BE2C (cell line): ENCODE results near the gene SIRT7.
"Not testable (repeated sequence)": the region's sequence is repeated elsewhere in the genome, so short reads cannot be mapped to it uniquely, and the experiment has no call there.

ENCODE experiments used
- DNase-seq: peaks from one replicate; pipeline ENCODE4 v3.0.0-alpha.2; 2020
- H3K27me3 ChIP-seq: fragments of 250-450 bp; sonication (Bioruptor Pico); 2 replicates; pipeline ENCODE4 v1.5.1; 2020; ENCODE audit warnings: mild to moderate bottlenecking
- H3K36me3 ChIP-seq: fragments of 250-450 bp; sonication (Bioruptor Pico); 2 replicates; pipeline ENCODE4 v1.5.1; 2020; ENCODE audit warnings: mild to moderate bottlenecking
- H3K4me1 ChIP-seq: fragments of 250-450 bp; sonication (Bioruptor Pico); 2 replicates; pipeline ENCODE4 v1.5.1; 2020
- H3K4me3 ChIP-seq: 2 replicates; pipeline ENCODE4 v1.5.1; 2011; ENCODE audit warnings: low read depth, low read length
- H3K9me3 ChIP-seq: fragments of 250-450 bp; sonication (Bioruptor Pico); 2 replicates; pipeline ENCODE4 v1.5.1; 2020
- CTCF ChIP-seq: IDR thresholded peaks from 2 replicates; pipeline ENCODE4 v1.5.1; 2012; ENCODE audit warnings: mild to moderate bottlenecking, low read depth, low read length

Gene SIRT7

GRCh38 chr17:81957691-81958432 lies 39.9 kb upstream of the SIRT7 start:
- Histone ChIP-seq H3K27me3 (peaks cover 22% of the 10 kb centered on the region), H3K36me3 (no peaks in the 10 kb centered on the region), H3K4me1 (peaks cover 7% of the 10 kb centered on the region)

DNA sequence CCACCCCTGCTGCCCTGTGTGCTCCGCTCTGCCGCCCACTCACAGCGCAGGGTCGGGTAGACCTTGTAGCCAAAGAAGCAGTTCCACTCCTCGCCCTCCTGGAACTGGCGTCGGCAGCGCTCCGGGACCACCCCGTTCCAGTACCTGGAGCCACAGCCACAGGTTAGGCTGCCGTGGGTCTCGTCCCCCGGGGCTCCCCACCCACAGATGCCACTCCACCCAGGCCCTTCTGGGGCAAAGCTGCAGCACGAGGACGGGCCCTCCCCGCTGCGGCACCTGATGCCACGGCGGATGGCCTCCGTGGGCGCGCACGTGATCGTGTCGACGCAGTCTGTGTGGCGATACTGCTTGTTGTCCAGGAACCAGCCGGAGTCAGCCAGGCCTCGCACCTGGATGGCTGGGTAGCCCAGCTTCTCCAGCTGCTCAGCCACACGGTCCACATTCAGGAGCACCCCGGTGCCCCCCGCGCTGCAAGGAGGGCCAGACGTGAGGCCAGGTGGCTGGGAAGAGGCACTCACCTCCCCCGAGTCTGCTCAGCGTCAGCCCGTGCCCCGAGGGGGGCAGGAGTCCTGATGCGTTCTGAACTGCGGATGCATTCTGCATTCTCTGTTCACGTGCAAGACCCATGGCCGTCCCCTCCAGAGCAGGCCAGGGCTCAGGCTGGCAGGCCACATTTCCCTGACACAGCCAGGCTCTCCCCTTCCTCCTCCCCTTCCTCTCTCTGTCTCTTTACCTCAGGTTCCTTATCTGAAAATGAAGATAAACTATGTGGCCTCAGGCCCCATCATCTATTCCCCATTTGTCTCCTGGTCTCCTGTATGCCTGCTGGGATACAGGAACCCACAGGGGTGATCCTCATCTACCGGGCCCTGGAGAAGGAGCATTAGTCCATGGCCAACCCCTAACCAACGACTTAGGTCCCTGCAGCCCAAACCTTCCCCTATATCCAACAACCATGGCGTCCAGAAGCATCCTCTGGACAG lies 38.9 kb upstream of the SIRT7 start:
- no peak overlapping the region for H3K4me3 ChIP-seq
- H3K27me3 ChIP-seq = peaks cover 22% of the 10 kb centered on the region
- H3K9me3 ChIP-seq = no peaks in the 10 kb centered on the region
- TF ChIP-seq CTCF = no peak
- H3K36me3 ChIP-seq = no peaks in the 10 kb centered on the region
- no peak for DNase-seq
- peaks cover 7% of the 10 kb centered on the region for H3K4me1 ChIP-seq

More at GRCh38 chr17:81957691-81958432, 39.9 kb upstream of the SIRT7 start:
- Histone ChIP-seq H3K9me3 (no peaks in the 10 kb centered on the region), H3K4me3 (no peak overlapping the region)
- no peak for TF ChIP-seq CTCF
- DNase-seq = no peak

DNA sequence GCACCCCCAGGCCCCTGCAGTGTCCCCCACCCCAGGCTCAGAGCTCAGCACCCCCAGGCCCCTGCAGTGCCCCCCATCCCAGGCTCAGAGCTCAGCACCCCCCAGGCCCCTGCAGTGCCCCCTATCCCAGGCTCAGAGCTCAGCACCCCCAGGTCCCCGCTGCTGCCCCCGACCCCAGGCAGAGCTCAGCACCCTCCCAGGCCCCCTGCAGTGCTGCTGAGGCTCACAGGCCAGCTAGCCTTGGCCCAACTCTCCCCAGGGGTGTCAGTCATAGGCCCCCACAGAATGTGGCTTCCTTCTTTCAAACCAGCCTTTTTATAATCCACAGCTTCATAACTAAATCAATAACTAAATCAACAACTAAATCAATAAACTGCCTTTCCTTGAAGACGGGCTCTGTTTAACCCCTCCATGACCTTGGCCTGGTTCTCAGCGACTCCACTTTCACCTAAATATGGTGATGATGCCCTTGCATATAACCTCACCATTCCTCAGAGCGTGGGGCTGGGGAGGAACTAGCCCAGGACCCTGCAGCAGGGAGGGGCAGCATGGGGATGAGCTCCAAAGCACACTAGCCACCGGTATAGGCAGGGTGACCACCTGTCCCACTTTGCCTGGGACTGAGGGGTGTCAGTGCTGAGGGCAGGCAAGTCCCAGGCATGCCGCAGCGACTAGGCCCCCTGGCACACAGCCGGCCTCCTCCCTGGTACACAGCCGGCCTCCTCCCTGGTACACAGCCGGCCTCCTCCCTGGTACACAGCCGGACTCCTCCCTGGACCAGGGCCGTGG lies 38.0 kb upstream of the SIRT7 start:
- H3K4me1 ChIP-seq = peaks cover 7% of the 10 kb centered on the region
- no peak for TF ChIP-seq CTCF
- DNase-seq = no peak
- peaks cover 19% of the 10 kb centered on the region for H3K27me3 ChIP-seq
- H3K36me3 ChIP-seq = no peaks in the 10 kb centered on the region
- H3K4me3 ChIP-seq = no peak overlapping the region
- no peaks in the 10 kb centered on the region for H3K9me3 ChIP-seq

GRCh38 chr17:81955058-81955681 lies 37.2 kb upstream of the SIRT7 start:
- H3K36me3 ChIP-seq = no peaks in the 10 kb centered on the region
- TF ChIP-seq CTCF = no peak
- no peak overlapping the region for H3K4me3 ChIP-seq
- no peaks in the 10 kb centered on the region for H3K9me3 ChIP-seq
- peaks cover 7% of the 10 kb centered on the region for H3K4me1 ChIP-seq
- DNase-seq = no peak
- peaks cover 11% of the 10 kb centered on the region for H3K27me3 ChIP-seq

GRCh38 chr17:81954131-81955057 lies 36.4 kb upstream of the SIRT7 start:
- Histone ChIP-seq H3K36me3 (no peaks in the 10 kb centered on the region), H3K27me3 (peaks cover 4% of the 10 kb centered on the region; the same call in 1 of the 2 replicates), H3K9me3 (no peaks in the 10 kb centered on the region), H3K4me1 (peaks cover 7% of the 10 kb centered on the region), H3K4me3 (no peak overlapping the region)
- DNase-seq = no peak
- TF ChIP-seq CTCF = no peak

GRCh38 chr17:81953443-81953842 lies 35.5 kb upstream of the SIRT7 start:
- H3K27me3 ChIP-seq, H3K9me3 ChIP-seq, DNase-seq, H3K4me3 ChIP-seq, H3K4me1 ChIP-seq, H3K36me3 ChIP-seq: not testable (repeated sequence)
